Left ventricle myocardium inferior (tissue), 1 donor: ENCODE data around the gene KLK10. TPM values are rescaled to one million over a fixed set of nuclear protein-coding genes. Genes with fewer than 3 reads are reported as not detected.
"Not testable (repeated sequence)": the region's sequence is repeated elsewhere in the genome, so short reads cannot be mapped to it uniquely, and the experiment has no call there.

Experiments used
- DNase-seq: peaks from one replicate; pipeline ENCODE4 v3.0.0-alpha.2; 2020
- H3K27ac ChIP-seq: fragments of 200-600 bp; replicated peaks from 2 replicates; pipeline ENCODE4 v1.8.0; 2021
- H3K27me3 ChIP-seq: fragments of 200-600 bp; 2 replicates; pipeline ENCODE4 v1.8.0; 2021; ENCODE audit warnings: low read depth
- H3K36me3 ChIP-seq: fragments of 200-600 bp; 2 replicates; pipeline ENCODE4 v1.8.0; 2021
- H3K4me1 ChIP-seq: fragments of 200-600 bp; 2 replicates; pipeline ENCODE4 v1.8.0; 2021
- H3K4me3 ChIP-seq: fragments of 200-600 bp; 2 replicates; pipeline ENCODE4 v1.8.0; 2021; ENCODE audit warnings: mild to moderate bottlenecking, moderate library complexity
- H3K9me3 ChIP-seq: fragments of 200-600 bp; replicated peaks from 2 replicates; pipeline ENCODE4 v1.8.0; 2021
- intact Hi-C: fragments of 100-400 bp; cut with micrococcal nuclease; formaldehyde crosslinking; loops from one replicate; pipeline ENCODE4 v1.11.0; 2022
- total RNA-seq: library from RNA; stranded (reverse); fragmentation: NEBNext Ultra II Directional; extraction: Animal tissue kit (Norgen Biotek cat#: 25700); gene quantifications from one replicate; pipeline ENCODE4 v1.2.1, GENCODE V29; 2021
- TF ChIP-seq, protein P1 (sequence below): fragments of 200-600 bp; IDR thresholded peaks from 2 replicates; pipeline ENCODE4 v1.8.0; 2021; ENCODE audit warnings: antibody characterized with exemption, mild to moderate bottlenecking, borderline replicate concordance
- donor health status: DM: no; HTN: yes; CAD: no; lungs with severe emphysema.

The KLK10 gene
- total RNA-seq, 1 donor from 2014 or later, result not detected

DNA sequence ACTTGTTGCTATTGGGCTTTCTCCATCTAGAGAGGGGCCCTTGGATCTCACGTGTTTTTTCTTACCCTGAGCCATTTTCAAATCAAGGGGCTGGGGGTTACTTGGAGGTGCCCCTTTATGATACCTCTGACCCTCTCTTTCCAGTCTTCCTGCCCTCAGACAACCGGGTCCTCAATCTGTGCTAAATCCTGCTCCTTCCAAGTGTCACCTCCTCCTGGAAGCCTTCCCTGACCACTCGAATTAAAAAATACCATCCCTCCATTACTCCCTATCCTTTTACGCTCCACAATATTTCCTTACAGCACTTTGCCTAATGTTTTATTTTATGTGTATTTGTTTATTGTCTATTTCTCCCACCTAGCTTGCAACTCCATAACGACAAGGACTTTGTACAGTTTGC, 21.4 kb downstream of the KLK10 start:
- H3K36me3 ChIP-seq, result no peaks in the 10 kb centered on the region
- no peak overlapping the region for H3K27ac ChIP-seq
- intact Hi-C loops, result no loop called here
- peaks cover 66% of the 10 kb centered on the region for H3K27me3 ChIP-seq
- DNase-seq, result no peak
- no peaks in the 10 kb centered on the region for H3K9me3 ChIP-seq
- TF ChIP-seq, protein P1, sequence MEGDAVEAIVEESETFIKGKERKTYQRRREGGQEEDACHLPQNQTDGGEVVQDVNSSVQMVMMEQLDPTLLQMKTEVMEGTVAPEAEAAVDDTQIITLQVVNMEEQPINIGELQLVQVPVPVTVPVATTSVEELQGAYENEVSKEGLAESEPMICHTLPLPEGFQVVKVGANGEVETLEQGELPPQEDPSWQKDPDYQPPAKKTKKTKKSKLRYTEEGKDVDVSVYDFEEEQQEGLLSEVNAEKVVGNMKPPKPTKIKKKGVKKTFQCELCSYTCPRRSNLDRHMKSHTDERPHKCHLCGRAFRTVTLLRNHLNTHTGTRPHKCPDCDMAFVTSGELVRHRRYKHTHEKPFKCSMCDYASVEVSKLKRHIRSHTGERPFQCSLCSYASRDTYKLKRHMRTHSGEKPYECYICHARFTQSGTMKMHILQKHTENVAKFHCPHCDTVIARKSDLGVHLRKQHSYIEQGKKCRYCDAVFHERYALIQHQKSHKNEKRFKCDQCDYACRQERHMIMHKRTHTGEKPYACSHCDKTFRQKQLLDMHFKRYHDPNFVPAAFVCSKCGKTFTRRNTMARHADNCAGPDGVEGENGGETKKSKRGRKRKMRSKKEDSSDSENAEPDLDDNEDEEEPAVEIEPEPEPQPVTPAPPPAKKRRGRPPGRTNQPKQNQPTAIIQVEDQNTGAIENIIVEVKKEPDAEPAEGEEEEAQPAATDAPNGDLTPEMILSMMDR, result no peak
- H3K4me3 ChIP-seq, result no peak overlapping the region
- no peaks in the 10 kb centered on the region for H3K4me1 ChIP-seq

DNA sequence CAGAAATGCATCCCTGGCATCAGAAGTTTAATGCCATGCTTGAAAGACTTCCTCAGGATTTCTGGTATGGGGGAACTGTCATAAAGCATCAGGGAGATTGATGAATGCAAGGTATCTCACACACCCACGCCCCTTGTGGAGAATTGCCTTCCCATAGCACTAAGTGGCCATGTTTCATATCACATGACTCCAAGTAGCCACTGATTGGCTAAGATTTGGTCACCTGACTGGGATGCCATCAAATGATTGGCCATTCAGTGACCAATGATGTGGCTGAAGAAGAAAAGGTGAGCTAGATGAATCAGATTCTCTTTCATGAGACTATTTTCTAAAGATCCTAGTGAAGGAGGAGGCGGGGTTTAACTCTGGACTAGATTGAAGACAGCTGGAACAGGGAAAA, 25.4 kb downstream of the KLK10 start:
- Histone ChIP-seq H3K4me3 (no peak overlapping the region), H3K27me3 (peaks cover 61% of the 10 kb centered on the region), H3K36me3 (no peaks in the 10 kb centered on the region), H3K4me1 (no peaks in the 10 kb centered on the region), H3K27ac (no peak overlapping the region), H3K9me3 (no peaks in the 10 kb centered on the region)
- TF ChIP-seq, protein P1, result no peak
- intact Hi-C loops, result no loop called here
- DNase-seq, result no peak

GRCh38 chr19:50992666-50993035, 26.9 kb downstream of the KLK10 start:
- Histone ChIP-seq H3K27me3 (peaks cover 61% of the 10 kb centered on the region), H3K27ac (no peak overlapping the region), H3K4me3 (no peak overlapping the region), H3K4me1 (no peaks in the 10 kb centered on the region), H3K9me3 (no peaks in the 10 kb centered on the region), H3K36me3 (no peaks in the 10 kb centered on the region)
- TF ChIP-seq, protein P1, result no peak
- intact Hi-C loops, result no loop called here
- no peak for DNase-seq

DNA sequence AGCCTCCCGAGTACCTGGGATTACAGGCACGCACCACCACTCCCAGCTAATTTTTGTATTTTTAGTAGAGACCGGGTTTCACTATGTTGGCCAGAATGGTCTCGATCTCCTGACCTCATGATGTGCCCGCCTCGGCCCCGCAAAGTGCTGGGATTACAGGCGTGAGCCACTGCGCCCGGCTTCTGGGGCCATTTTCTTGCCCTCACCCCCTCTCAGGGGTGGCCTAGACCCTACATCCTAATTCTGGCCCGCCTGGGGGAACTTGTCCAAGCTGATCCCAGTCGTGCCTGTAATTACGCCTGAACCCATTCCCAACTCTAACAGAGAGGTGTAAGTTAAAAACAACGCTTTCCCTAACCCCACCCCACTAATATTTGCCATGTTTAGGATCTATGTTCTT, 35.1 kb downstream of the KLK10 start:
- peaks cover 79% of the 10 kb centered on the region for H3K27me3 ChIP-seq
- intact Hi-C loops, H3K9me3 ChIP-seq, H3K4me1 ChIP-seq, DNase-seq, H3K4me3 ChIP-seq, H3K27ac ChIP-seq, H3K36me3 ChIP-seq: not testable (repeated sequence)

GRCh38 chr19:50983625-50984292, 35.8 kb downstream of the KLK10 start, which contains the start of gene KLK7:
TSS of gene KLK7 (minus strand) at chr19:50983917. CDS start at chr19:50982399, 1,518 bp downstream.
- H3K4me3 ChIP-seq, result no peak within 1 kb of the TSS
- peaks cover 79% of the 10 kb centered on the region for H3K27me3 ChIP-seq
- DNase-seq, result no peak
- H3K36me3 ChIP-seq, result no peaks in the 10 kb centered on the region
- TF ChIP-seq, protein P1, result no peak
- H3K27ac ChIP-seq, result no peak within 1 kb of the TSS
- H3K4me1 ChIP-seq, result no peaks in the 10 kb centered on the region
- no peaks in the 10 kb centered on the region for H3K9me3 ChIP-seq
- intact Hi-C loops, result no loop called here

GRCh38 chr19:50982186-50982585, 37.3 kb downstream of the KLK10 start:
- intact Hi-C loops, result no loop called here
- no peaks in the 10 kb centered on the region for H3K9me3 ChIP-seq
- H3K4me3 ChIP-seq, result no peak overlapping the region
- DNase-seq, result no peak
- peaks cover 79% of the 10 kb centered on the region for H3K27me3 ChIP-seq
- H3K4me1 ChIP-seq, result no peaks in the 10 kb centered on the region
- H3K27ac ChIP-seq, result no peak overlapping the region
- TF ChIP-seq, protein P1, result no peak
- no peaks in the 10 kb centered on the region for H3K36me3 ChIP-seq
